Omental fat pad (tissue), 4 donors: ENCODE results near the gene DYRK1A. TPM values are rescaled to one million over a fixed set of nuclear protein-coding genes. Genes with fewer than 3 reads are reported as not detected.
A peak's percentile ranks its signal among the peaks of the same experiment; 100 is the strongest.

Source experiments
- ATAC-seq: fragments of 150-250 bp; one replicate; pipeline ENCODE4 v1.9.1; 2016; ENCODE audit warnings: mild to moderate bottlenecking, moderate library complexity; ENCODE audit not compliant: low FRiP score
- DNase-seq: peaks from one replicate; pipeline ENCODE4 v3.0.0-alpha.2; 2019; ENCODE audit warnings: low spot score
- total RNA-seq, 4 donors: library from RNA; depleted of rRNA; stranded (reverse); fragments of >200 nt; gene quantifications; one replicate each; pipeline ENCODE4 v1.1.0, GENCODE V29; 2016
- TF ChIP-seq, protein P1 (sequence below), 3 donors: fragments of 450-650 bp; IDR thresholded peaks; one replicate each; pipeline ENCODE4 v1.5.1; 2016 to 2017; ENCODE audit warnings: antibody characterized with exemption in 3 of 3, mild to moderate bottlenecking in 3 of 3, moderate library complexity in 2 of 3

DYRK1A gene
- total RNA-seq, 4 donors from 2014 or later: 50.7 to 82.3 (median 72.3) TPM

DNA sequence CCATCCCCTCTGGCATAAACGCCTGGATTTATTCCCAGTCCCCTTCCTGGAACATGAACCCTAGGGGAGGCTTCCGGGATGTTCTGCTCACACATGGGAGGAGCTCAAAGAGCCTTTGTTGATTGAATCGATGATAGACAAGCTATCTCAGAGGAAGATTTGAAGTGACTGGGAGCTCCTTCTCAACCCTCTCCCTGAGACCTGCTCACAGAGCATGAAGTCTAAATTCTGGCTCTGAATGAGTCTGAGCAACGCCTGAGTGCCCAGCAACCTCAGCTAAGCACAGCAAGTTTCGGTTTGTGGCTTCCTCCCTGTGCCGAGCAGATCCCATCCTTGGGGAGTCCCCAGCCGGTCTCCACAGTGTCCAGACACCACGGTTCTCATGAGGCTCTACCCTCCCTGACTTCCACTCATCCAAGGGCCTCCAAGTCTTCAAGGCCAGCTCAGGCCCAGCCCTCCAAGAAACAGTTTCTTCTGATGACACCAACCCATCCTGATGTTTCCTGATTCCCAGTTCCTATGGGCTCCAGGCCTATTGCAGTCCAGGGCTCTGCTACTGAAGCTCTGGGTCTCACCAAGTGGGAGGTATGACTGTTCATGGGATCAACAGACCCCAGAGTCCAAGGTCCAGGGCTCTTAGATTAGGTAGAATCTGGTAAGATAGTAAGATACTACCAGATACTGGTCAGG lies 190.8 kb downstream of the DYRK1A start:
- ATAC-seq (no peak), DNase-seq (no peak)
- TF ChIP-seq, protein P1, sequence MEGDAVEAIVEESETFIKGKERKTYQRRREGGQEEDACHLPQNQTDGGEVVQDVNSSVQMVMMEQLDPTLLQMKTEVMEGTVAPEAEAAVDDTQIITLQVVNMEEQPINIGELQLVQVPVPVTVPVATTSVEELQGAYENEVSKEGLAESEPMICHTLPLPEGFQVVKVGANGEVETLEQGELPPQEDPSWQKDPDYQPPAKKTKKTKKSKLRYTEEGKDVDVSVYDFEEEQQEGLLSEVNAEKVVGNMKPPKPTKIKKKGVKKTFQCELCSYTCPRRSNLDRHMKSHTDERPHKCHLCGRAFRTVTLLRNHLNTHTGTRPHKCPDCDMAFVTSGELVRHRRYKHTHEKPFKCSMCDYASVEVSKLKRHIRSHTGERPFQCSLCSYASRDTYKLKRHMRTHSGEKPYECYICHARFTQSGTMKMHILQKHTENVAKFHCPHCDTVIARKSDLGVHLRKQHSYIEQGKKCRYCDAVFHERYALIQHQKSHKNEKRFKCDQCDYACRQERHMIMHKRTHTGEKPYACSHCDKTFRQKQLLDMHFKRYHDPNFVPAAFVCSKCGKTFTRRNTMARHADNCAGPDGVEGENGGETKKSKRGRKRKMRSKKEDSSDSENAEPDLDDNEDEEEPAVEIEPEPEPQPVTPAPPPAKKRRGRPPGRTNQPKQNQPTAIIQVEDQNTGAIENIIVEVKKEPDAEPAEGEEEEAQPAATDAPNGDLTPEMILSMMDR (IDR thresholded peaks at IDR 0.05): no peak

DNA sequence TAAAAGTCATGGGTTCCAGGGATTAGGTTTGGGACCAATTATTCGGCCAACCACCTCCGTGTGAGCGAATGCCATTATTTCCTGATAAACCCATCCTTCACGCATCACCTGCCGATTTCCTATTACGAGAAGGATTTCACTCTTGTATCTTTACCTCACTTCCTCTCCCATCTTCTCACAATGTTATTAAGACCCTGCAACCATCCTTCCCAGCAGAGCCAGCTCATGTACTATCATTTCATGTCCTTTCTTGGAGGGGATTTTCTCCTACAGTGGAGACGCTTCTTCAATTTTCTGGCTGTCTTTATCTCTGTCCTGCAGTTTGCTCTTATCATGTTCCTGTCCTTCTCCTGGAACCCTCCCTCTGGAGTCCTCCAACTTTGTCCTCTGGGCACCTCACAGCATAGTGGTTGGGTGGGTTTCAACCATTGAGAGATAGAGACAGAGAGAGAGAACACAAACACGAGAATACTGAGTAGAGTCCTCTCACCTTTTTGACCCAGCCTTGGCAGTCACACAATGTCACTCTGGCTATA lies 192.2 kb downstream of the DYRK1A start:
- ATAC-seq (no peak), DNase-seq (no peak)
- TF ChIP-seq, protein P1 (IDR thresholded peaks at IDR 0.05): no peak

DNA sequence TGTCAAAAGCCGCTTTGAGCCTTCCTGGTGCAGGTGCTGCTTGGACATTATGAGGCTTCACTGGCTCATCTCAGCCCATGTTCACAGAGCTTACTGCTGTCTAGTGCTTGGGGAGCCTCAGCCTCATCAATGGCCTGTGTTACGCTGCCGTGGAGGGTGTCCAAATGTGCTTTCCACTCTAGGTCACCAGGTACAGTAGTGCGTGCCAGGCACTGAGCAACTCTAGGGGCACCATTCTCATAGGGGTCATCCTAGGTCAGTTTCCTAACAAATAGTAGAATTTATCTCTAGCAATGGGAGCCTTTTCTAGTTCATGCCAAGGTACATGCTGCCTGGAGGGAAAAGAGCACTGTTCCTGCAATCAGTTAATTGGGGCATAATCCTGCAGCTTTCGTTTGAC lies 193.8 kb downstream of the DYRK1A start:
- ATAC-seq (no peak), DNase-seq (no peak)
- TF ChIP-seq, protein P1 (IDR thresholded peaks at IDR 0.05): no peak

DNA sequence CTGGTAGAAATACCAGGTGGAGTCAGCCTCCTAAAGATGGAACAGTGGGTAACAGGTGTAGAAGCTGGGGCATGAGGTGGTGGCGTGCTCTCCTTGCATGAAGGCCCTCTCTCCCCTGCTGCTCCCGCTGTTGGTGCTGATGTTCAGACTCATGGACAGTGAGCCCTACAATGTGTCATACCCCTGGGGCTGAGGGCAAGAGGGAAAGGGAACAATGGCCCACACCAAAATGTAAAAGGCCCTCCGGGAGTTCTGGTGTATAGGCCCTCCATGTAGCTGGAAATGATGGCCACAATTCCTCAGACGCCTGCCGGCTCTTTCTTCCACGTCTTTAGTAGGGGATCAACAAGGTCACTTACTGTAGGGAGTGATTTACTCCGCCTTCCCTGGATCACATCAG lies 194.9 kb downstream of the DYRK1A start:
- TF ChIP-seq, protein P1 (IDR thresholded peaks at IDR 0.05): no peak
- DNase-seq: no peak
- no peak for ATAC-seq

DNA sequence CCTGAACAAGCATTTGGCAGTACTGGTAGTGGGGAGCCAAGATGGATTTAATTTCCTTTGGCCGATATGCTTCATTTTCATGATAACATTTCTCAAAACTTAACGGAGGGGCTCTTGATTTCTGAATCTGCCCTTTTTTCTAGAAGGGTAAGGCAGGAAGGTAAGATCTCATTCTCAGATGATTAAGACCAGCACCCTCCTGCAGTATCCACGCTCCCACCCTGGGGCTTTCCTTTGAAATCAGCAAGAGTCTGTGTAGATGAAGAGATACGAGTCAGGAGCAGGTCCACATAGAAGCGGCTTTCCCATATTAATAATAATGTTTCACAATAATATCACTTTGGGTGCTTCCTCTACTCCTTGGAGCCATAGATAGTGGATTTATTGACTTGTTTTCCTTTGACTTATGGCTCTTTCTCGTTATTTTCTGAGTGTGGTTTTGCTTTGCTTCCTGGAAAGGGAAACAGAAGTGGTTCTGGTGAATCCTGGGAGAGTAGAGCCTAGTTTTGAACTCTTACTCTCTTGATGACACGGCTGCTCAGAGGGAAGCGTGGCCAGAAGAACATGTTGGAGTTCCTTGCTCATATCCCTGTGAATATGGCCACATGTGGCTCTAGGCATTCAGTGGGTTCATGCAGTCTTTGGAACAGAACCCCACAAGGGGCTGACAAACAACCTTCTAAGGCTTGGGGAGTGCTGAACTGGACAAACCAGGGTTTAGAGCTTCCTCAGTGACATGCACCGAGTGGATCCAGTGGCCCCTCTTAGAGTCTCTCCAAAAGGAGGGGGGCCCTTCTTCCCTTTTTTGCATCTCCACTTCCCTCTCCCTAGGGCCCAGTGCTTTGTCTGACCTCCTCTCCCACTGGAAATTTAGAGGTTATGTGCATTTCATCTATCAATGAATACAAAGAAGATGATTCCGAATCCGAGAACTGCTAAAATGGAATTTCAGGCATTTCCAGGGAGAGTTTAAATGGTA lies 195.7 kb downstream of the DYRK1A start:
- ATAC-seq (no peak), DNase-seq (no peak)
- TF ChIP-seq, protein P1 (IDR thresholded peaks at IDR 0.05): no peak

DNA sequence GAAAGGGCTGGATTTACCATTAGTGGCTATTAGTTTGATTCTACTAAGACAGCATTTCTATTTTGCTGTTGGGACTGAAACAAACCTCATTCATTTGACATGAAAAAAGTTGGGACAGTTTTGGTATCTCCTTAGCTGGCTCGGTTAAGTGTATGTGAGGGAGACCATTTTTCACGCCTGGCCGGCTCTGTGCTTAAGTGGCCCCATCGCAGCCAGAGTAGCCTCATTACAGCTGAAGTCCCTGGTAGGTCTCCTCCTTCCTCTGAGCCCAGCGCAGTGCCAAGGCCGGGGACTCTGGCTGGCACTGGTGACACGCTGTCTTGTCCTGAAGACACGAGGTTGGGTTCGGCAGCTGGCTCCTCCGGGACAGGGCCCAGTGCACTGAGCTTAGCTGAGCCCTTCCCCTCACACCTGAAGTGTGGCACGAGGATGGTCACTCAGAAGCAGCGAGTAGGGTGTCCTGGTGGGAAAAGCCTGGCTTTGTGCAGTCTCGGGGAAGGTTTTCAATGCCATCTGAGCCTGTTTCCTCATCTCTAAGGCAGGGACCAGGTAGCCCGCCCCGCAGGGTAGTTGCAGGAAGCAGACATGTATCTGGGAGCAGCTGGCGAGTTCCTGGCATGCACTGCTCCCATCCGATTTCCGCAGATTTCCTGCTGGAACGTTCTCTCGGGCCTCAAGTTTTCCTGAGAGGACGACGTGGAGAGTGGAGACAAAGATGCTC lies 196.5 kb downstream of the DYRK1A start:
- DNase-seq: no peak
- TF ChIP-seq, protein P1 (IDR thresholded peaks at IDR 0.05): no peak
- peak; percentile 1 for ATAC-seq
